NCI-H1417 treated with DMSO at 0.1 percent for 48 hours (cell line): Measurements from ENCODE around the gene NOS2.

Experiments
- DNase-seq: peaks from one replicate; lab custom pipeline; 2025; lab: John Stamatoyannopoulos, UW

NOS2 gene

GRCh38 chr17:27818401-27819105 lies 18.2 kb upstream of the NOS2 start:
- DNase-seq: no peak

GRCh38 chr17:27817731-27818130 lies 17.4 kb upstream of the NOS2 start:
- no peak for DNase-seq

- DNase-seq: no peak
Measured at GRCh38 chr17:27816946-27817345, 16.6 kb upstream of the NOS2 start.

- no peak for DNase-seq
Measured at GRCh38 chr17:27811961-27812360, 11.6 kb upstream of the NOS2 start.

GRCh38 chr17:27810902-27811557 lies 10.7 kb upstream of the NOS2 start:
- no peak for DNase-seq

- DNase-seq: no peak
Measured at GRCh38 chr17:27810211-27810901, 10.0 kb upstream of the NOS2 start.

- no peak for DNase-seq
Measured at GRCh38 chr17:27809555-27809954, 9.2 kb upstream of the NOS2 start.

- no peak for DNase-seq
Measured at GRCh38 chr17:27808628-27809027, 8.3 kb upstream of the NOS2 start.

- no peak for DNase-seq
Measured at GRCh38 chr17:27807567-27808470, 7.5 kb upstream of the NOS2 start.

GRCh38 chr17:27805520-27806146 lies 5.3 kb upstream of the NOS2 start:
- DNase-seq: peak; percentile 26

- DNase-seq: no peak
Measured at GRCh38 chr17:27804113-27804512, 3.8 kb upstream of the NOS2 start.

- DNase-seq: no peak
Measured at GRCh38 chr17:27802962-27803680, 2.8 kb upstream of the NOS2 start.

- no peak for DNase-seq
Measured at GRCh38 chr17:27802033-27802432, 1.7 kb upstream of the NOS2 start.

- no peak for DNase-seq
Measured at GRCh38 chr17:27798376-27798775, 2.0 kb downstream of the NOS2 start.

GRCh38 chr17:27797390-27798091 lies 2.8 kb downstream of the NOS2 start:
- no peak for DNase-seq

GRCh38 chr17:27793906-27794569 lies 6.3 kb downstream of the NOS2 start:
- no peak for DNase-seq

GRCh38 chr17:27793168-27793905 lies 7.0 kb downstream of the NOS2 start:
- DNase-seq: no peak

- DNase-seq: no peak
Measured at GRCh38 chr17:27792095-27792494, 8.2 kb downstream of the NOS2 start.

GRCh38 chr17:27788919-27789318 lies 11.4 kb downstream of the NOS2 start:
- no peak for DNase-seq
